ENCODE data around the gene NOP14.

NOP14 gene

DNA sequence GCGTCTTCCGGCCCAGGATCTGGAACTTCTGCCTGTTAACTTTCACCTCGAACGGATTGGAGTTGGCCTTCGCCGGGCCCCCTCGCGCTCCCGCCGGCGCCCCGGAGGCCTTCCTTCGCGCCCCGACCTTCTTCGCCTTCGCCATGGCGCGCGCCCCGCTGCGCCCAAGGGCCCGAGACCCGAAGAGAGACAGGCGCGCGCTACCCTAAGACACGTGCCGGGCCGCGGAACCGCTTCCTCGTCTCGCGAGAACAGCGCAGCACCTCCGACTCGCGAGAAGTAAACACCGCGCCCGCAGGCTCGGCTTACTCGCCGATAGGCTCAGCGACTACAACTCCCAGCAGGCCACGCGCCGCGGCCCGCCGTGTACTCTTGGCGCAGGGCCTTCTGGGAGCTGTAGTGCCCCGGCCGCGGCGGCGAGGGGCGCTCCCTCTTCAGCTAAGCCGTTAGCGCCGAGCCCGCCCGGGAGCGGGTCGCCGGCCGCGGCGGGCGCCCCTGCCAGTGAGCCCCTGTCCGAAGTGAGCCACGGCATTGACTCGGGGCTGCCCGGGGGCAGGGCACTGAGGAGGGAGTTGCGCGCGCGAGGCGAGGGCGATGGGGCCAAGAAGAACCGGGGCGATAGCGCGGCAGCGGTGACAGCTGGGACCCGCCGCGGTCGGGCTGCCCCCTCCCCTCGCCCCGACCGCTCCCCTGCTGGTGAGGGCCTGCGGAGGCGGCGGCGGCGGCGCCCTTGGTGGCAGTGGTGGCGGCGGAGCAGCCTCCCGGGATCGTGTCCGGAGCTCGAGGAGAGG is at the start of gene NOP14, which contains the start of gene GRK4:
NOP14 (minus strand) TSS at position 232 of the 791 bp plus-strand sequence; CDS start at position 145, 87 bp downstream.
GRK4 (plus strand) TSS at position 397 of the 791 bp plus-strand sequence. CDS start 500 bp downstream, outside the sequence.
- peak within 1 kb of the TSS; percentile 83 for H3K9ac ChIP-seq (ENCODE audit: low read depth, low read length, poor library complexity, severe bottlenecking)

DNA sequence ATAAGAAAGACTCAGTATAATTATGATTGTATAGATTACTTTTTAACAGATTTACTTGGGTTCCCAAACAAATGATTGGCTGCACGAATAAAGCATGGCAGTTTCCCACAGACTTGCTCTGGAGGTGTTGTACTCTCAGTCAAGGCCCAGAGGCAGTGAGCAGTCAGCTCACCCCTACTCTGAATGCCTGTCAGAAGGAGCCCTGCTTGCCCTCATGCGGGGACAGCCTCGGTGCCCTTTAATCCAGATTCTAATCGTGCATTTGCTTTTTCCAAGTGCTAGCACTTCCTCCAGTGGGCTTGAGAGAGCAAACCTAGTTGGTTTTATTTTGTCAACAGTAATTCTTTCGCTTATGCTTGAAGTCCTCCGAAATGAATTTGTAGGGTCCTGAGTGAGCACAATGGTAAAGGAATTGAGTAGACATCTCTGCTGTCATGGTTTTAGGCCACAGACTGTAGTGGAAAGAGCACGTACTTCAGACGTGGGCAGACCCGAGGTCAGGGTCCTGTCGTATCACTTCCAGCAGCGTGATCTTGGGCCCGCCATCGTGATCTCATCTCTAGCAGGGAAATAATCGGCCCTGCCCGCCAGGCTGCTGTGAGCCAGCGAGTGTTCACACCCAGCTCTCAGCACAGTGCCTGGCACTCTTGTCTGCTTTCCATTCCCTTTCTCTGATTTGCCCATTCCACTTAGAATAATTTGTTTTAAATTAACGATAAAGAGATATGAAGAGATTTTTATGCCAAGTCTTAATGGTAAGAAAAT is 48.4 kb upstream of the NOP14 start:
- Histone ChIP-seq H3K9me2 (replicated peaks; ENCODE audit: low read depth, low read length) (no peaks in the 10 kb centered on the region), H3K9me3 (ENCODE audit: insufficient read depth, low read depth, low read length) (no peaks in the 10 kb centered on the region), H3K4me1 (ENCODE audit: insufficient read depth, low read length, poor library complexity, severe bottlenecking) (no peaks in the 10 kb centered on the region), H3K27me3 (ENCODE audit: insufficient read depth, low read length, poor library complexity, severe bottlenecking) (no peaks in the 10 kb centered on the region), H3K9ac (ENCODE audit: low read depth, low read length, poor library complexity, severe bottlenecking) (no peak overlapping the region), H2AFZ (ENCODE audit: low read length) (no peak overlapping the region), H3K4me3 (ENCODE audit: low read length, poor library complexity, severe bottlenecking) (no peak overlapping the region), H3K36me3 (ENCODE audit: insufficient read depth, low read length) (no peaks in the 10 kb centered on the region), H4K20me1 (ENCODE audit: insufficient read depth, low read length, poor library complexity, severe bottlenecking) (no peaks in the 10 kb centered on the region), H3F3A (ENCODE audit: low read depth) (no peaks in the 10 kb centered on the region), H3K4me2 (ENCODE audit: low read depth, low read length, poor library complexity, severe bottlenecking) (no peak overlapping the region), H3K79me2 (ENCODE audit: insufficient read depth, low read length) (no peaks in the 10 kb centered on the region)
- TF ChIP-seq EZH2phosphoT487 (IDR thresholded peaks at IDR 0.05; ENCODE audit: borderline replicate concordance), result no peak
- TF ChIP-seq, protein P1, sequence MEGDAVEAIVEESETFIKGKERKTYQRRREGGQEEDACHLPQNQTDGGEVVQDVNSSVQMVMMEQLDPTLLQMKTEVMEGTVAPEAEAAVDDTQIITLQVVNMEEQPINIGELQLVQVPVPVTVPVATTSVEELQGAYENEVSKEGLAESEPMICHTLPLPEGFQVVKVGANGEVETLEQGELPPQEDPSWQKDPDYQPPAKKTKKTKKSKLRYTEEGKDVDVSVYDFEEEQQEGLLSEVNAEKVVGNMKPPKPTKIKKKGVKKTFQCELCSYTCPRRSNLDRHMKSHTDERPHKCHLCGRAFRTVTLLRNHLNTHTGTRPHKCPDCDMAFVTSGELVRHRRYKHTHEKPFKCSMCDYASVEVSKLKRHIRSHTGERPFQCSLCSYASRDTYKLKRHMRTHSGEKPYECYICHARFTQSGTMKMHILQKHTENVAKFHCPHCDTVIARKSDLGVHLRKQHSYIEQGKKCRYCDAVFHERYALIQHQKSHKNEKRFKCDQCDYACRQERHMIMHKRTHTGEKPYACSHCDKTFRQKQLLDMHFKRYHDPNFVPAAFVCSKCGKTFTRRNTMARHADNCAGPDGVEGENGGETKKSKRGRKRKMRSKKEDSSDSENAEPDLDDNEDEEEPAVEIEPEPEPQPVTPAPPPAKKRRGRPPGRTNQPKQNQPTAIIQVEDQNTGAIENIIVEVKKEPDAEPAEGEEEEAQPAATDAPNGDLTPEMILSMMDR (conservative IDR thresholded peaks at IDR 0.05; ENCODE audit: low read length), result no peak

More for the DNA sequence above, at the start of gene NOP14, which contains the start of gene GRK4:
- no peaks in the 10 kb centered on the region for H3K9me2 ChIP-seq (replicated peaks; ENCODE audit: low read depth, low read length)
- no peaks in the 10 kb centered on the region for H3K9me3 ChIP-seq (ENCODE audit: insufficient read depth, low read depth, low read length)
- H2AFZ ChIP-seq (ENCODE audit: low read length), result peak within 1 kb of the TSS; percentile 97
- H3K4me2 ChIP-seq (ENCODE audit: low read depth, low read length, poor library complexity, severe bottlenecking), result peak within 1 kb of the TSS; percentile 92
- no peaks in the 10 kb centered on the region; the same call in 1 of the 2 replicates for H3K36me3 ChIP-seq (ENCODE audit: insufficient read depth, low read length)
- TF ChIP-seq EZH2phosphoT487 (IDR thresholded peaks at IDR 0.05; ENCODE audit: borderline replicate concordance), result no peak
- TF ChIP-seq, protein P1 (conservative IDR thresholded peaks at IDR 0.05; ENCODE audit: low read length), result no peak
- peaks cover 56% of the 10 kb centered on the region for H3K79me2 ChIP-seq (ENCODE audit: insufficient read depth, low read length)
- peaks cover 29% of the 10 kb centered on the region for H4K20me1 ChIP-seq (ENCODE audit: insufficient read depth, low read length, poor library complexity, severe bottlenecking)
- peaks cover 11% of the 10 kb centered on the region for H3K4me1 ChIP-seq (ENCODE audit: insufficient read depth, low read length, poor library complexity, severe bottlenecking)
- H3K4me3 ChIP-seq (ENCODE audit: low read length, poor library complexity, severe bottlenecking), result peak within 1 kb of the TSS; percentile 77
- H3K27me3 ChIP-seq (ENCODE audit: insufficient read depth, low read length, poor library complexity, severe bottlenecking), result no peaks in the 10 kb centered on the region
- H3F3A ChIP-seq (ENCODE audit: low read depth), result peaks cover 7% of the 10 kb centered on the region; the same call in 1 of the 2 replicates

DNA sequence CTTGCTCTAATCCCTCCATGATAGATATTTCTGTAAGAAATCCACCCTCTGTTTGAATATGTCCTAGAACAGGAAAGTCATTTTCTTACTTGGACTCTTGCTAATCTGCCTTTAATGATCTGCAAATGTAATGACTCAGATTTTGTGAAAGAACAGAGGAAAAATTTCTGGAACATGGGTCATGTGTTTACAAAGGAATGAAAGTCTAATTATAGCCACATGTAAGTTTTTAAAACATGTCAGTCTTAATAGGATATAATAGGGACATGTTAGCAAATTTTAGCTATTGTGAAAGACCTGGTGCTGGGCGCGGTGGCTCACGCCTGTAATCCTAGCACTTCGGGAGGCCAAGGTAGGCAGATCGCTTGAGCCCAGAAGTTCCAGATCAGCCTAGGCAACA is 47.8 kb upstream of the NOP14 start:
- no peak for TF ChIP-seq EZH2phosphoT487 (IDR thresholded peaks at IDR 0.05; ENCODE audit: borderline replicate concordance)
- TF ChIP-seq, protein P1 (conservative IDR thresholded peaks at IDR 0.05; ENCODE audit: low read length), result no peak

More for the DNA sequence above, 47.8 kb upstream of the NOP14 start:
- H3K4me2 ChIP-seq (ENCODE audit: low read depth, low read length, poor library complexity, severe bottlenecking), result no peak overlapping the region
- no peaks in the 10 kb centered on the region for H3K9me3 ChIP-seq (ENCODE audit: insufficient read depth, low read depth, low read length)
- no peak overlapping the region for H3K9ac ChIP-seq (ENCODE audit: low read depth, low read length, poor library complexity, severe bottlenecking)
- no peak overlapping the region for H3K4me3 ChIP-seq (ENCODE audit: low read length, poor library complexity, severe bottlenecking)
- no peaks in the 10 kb centered on the region for H4K20me1 ChIP-seq (ENCODE audit: insufficient read depth, low read length, poor library complexity, severe bottlenecking)
- H2AFZ ChIP-seq (ENCODE audit: low read length), result no peak overlapping the region
- no peaks in the 10 kb centered on the region for H3K9me2 ChIP-seq (replicated peaks; ENCODE audit: low read depth, low read length)
- H3K27me3 ChIP-seq (ENCODE audit: insufficient read depth, low read length, poor library complexity, severe bottlenecking), result no peaks in the 10 kb centered on the region
- H3K4me1 ChIP-seq (ENCODE audit: insufficient read depth, low read length, poor library complexity, severe bottlenecking), result no peaks in the 10 kb centered on the region
- H3K79me2 ChIP-seq (ENCODE audit: insufficient read depth, low read length), result no peaks in the 10 kb centered on the region
- H3F3A ChIP-seq (ENCODE audit: low read depth), result no peaks in the 10 kb centered on the region
- H3K36me3 ChIP-seq (ENCODE audit: insufficient read depth, low read length), result no peaks in the 10 kb centered on the region

Data from Loucy (cell line).